ENCODE results near the gene NLRP7. TPM values are rescaled to one million over a fixed set of nuclear protein-coding genes. Genes with fewer than 3 reads are reported as not detected.
"Not testable (repeated sequence)": the region's sequence is repeated elsewhere in the genome, so short reads cannot be mapped to it uniquely, and the experiment has no call there.

Gene NLRP7
- polyA plus RNA-seq, 1 donor: not detected

- WGBS (ENCODE audit: insufficient coverage, low lambda C conversion rate): no CpG with 5 or more reads among the region's 11 CpGs
- H3K27me3 ChIP-seq (ENCODE audit: control insufficient read depth, insufficient read depth, low read length): no peaks in the 10 kb centered on the region
- no peaks in the 10 kb centered on the region for H3K4me1 ChIP-seq (ENCODE audit: control insufficient read depth, insufficient read depth, low read length)
- H3K4me3 ChIP-seq (ENCODE audit: low read length): no peak overlapping the region
- DNase-seq: no peak
- H3K36me3 ChIP-seq (ENCODE audit: control insufficient read depth, insufficient read depth, low read length): no peaks in the 10 kb centered on the region
- no peak overlapping the region for H3K27ac ChIP-seq (ENCODE audit: low read length)
- H3K9me3 ChIP-seq (ENCODE audit: control insufficient read depth, low read depth, low read length): no peaks in the 10 kb centered on the region
These were observed 8.0 kb upstream of the NLRP7 start for GRCh38 chr19:54955376-54955775.

DNA sequence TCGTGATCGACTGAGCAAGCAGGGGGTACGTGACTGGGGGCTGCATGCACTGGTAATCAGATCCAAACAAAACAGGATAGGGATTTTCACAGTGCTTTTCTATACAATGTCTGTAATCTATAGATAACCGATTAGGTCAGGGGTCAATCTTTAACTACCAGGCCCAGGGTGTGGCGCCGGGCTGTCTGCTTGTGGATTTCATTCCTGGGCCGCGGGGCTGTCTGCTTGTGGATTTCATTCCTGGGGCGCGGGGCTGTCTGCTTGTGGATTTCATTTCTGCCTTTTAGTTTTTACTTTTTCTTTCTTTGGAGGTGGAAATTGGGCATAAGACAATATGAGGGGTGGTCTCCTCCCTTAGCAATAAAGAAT lies 6.0 kb upstream of the NLRP7 start:
- H3K9me3 ChIP-seq (ENCODE audit: control insufficient read depth, low read depth, low read length); DNase-seq; H3K27ac ChIP-seq (ENCODE audit: low read length); H3K27me3 ChIP-seq (ENCODE audit: control insufficient read depth, insufficient read depth, low read length); H3K4me1 ChIP-seq (ENCODE audit: control insufficient read depth, insufficient read depth, low read length); H3K36me3 ChIP-seq (ENCODE audit: control insufficient read depth, insufficient read depth, low read length); H3K4me3 ChIP-seq (ENCODE audit: low read length): not testable (repeated sequence)
- no CpG with 5 or more reads among the region's 10 CpGs for WGBS (ENCODE audit: insufficient coverage, low lambda C conversion rate)

- no peak for DNase-seq
- Histone ChIP-seq H3K9me3 (ENCODE audit: control insufficient read depth, low read depth, low read length) (no peaks in the 10 kb centered on the region), H3K4me3 (ENCODE audit: low read length) (no peak overlapping the region), H3K4me1 (ENCODE audit: control insufficient read depth, insufficient read depth, low read length) (no peaks in the 10 kb centered on the region), H3K27ac (ENCODE audit: low read length) (no peak overlapping the region), H3K36me3 (ENCODE audit: control insufficient read depth, insufficient read depth, low read length) (no peaks in the 10 kb centered on the region), H3K27me3 (ENCODE audit: control insufficient read depth, insufficient read depth, low read length) (no peaks in the 10 kb centered on the region)
- no CpG with 5 or more reads among the region's 23 CpGs for WGBS (ENCODE audit: insufficient coverage, low lambda C conversion rate)
These were observed 5.4 kb upstream of the NLRP7 start for GRCh38 chr19:54952591-54953344.

DNA sequence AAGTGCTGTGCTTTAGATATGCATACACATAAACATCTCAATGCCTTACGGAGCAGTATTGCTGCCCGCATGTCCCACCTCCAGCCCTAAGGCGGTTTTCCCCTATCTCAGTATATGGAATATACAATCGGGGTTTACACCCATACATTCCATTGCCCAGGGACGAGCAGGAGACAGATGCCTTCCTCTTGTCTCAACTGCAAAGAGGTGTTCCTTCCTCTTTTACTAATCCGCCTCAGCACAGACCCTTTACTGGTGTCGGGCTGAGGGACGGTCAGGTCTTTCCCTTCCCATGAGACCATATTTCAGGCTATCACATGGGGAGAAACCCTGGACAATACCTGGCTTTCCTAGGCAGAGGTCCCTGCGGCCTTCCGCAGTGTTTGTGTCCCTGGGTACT lies 3.2 kb upstream of the NLRP7 start:
- DNase-seq; H3K27me3 ChIP-seq (ENCODE audit: control insufficient read depth, insufficient read depth, low read length); H3K4me3 ChIP-seq (ENCODE audit: low read length); H3K4me1 ChIP-seq (ENCODE audit: control insufficient read depth, insufficient read depth, low read length); H3K36me3 ChIP-seq (ENCODE audit: control insufficient read depth, insufficient read depth, low read length); H3K27ac ChIP-seq (ENCODE audit: low read length); H3K9me3 ChIP-seq (ENCODE audit: control insufficient read depth, low read depth, low read length): not testable (repeated sequence)
- no CpG with 5 or more reads among the region's 10 CpGs for WGBS (ENCODE audit: insufficient coverage, low lambda C conversion rate)

- no peaks in the 10 kb centered on the region for H3K36me3 ChIP-seq (ENCODE audit: control insufficient read depth, insufficient read depth, low read length)
- H3K4me3 ChIP-seq (ENCODE audit: low read length): no peak overlapping the region
- H3K27me3 ChIP-seq (ENCODE audit: control insufficient read depth, insufficient read depth, low read length): no peaks in the 10 kb centered on the region
- H3K4me1 ChIP-seq (ENCODE audit: control insufficient read depth, insufficient read depth, low read length): no peaks in the 10 kb centered on the region
- no peaks in the 10 kb centered on the region for H3K9me3 ChIP-seq (ENCODE audit: control insufficient read depth, low read depth, low read length)
- H3K27ac ChIP-seq (ENCODE audit: low read length): no peak overlapping the region
- WGBS (ENCODE audit: insufficient coverage, low lambda C conversion rate): no CpG with 5 or more reads among the region's 2 CpGs
- DNase-seq: no peak
These were observed 2.1 kb upstream of the NLRP7 start for GRCh38 chr19:54949412-54949811.

DNA sequence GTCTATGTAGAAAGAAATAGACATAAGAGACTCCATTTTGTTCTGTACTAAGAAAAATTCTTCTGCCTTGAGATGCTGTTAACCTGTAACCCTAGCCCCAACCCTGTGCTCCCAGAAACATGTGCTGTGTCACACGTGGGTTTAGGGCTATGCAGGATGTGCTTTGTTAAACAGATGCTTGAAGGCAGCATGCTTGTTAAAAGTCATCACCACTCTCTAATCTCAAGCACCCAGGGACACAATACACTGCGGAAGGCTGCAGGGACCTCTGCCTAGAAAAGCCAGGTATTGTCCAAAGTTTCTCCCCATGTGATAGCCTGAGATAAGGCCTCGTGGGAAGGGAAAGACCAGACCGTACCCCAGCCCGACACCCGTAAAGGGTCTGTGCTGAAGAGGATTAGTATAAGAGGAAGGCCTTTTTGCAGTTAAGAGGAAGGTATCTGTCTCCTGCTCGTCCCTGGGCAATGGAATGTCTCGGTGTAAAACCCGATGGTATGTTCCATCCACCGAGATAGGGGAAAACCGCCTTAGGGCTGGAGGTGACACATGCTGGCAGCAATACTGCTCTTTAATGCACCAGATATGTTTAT lies 3.5 kb downstream of the NLRP7 start:
- WGBS (ENCODE audit: insufficient coverage, low lambda C conversion rate): no CpG with 5 or more reads among the region's 11 CpGs
- not testable (repeated sequence) for H3K4me3 ChIP-seq (ENCODE audit: low read length); H3K36me3 ChIP-seq (ENCODE audit: control insufficient read depth, insufficient read depth, low read length); H3K4me1 ChIP-seq (ENCODE audit: control insufficient read depth, insufficient read depth, low read length); DNase-seq; H3K27ac ChIP-seq (ENCODE audit: low read length); H3K27me3 ChIP-seq (ENCODE audit: control insufficient read depth, insufficient read depth, low read length); H3K9me3 ChIP-seq (ENCODE audit: control insufficient read depth, low read depth, low read length)

DNA sequence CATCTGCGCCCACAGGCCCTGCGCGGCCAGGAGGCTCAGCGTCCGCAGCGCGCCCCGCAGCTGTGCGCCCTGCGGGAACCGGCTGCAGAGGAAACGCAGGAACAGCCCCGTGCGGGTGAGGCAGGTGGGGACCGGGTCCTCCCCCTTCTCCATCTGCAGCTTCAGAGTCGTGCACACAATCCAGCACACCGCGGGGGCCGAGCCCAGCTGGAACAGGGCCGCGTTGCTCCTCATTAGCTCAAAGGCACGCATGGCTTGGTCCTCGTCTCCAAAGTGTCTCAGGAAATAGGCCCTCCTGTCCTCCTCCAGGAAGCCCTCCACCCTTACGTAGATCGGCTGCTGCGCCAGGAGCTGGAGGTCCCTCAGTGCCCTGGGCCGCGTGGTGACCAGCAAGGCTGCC lies 7.8 kb downstream of the NLRP7 start:
- WGBS (ENCODE audit: insufficient coverage, low lambda C conversion rate): no CpG with 5 or more reads among the region's 28 CpGs
- not testable (repeated sequence) for H3K4me1 ChIP-seq (ENCODE audit: control insufficient read depth, insufficient read depth, low read length); DNase-seq; H3K9me3 ChIP-seq (ENCODE audit: control insufficient read depth, low read depth, low read length); H3K27ac ChIP-seq (ENCODE audit: low read length); H3K27me3 ChIP-seq (ENCODE audit: control insufficient read depth, insufficient read depth, low read length); H3K36me3 ChIP-seq (ENCODE audit: control insufficient read depth, insufficient read depth, low read length); H3K4me3 ChIP-seq (ENCODE audit: low read length)

- Histone ChIP-seq H3K4me3 (ENCODE audit: low read length) (no peak overlapping the region), H3K4me1 (ENCODE audit: control insufficient read depth, insufficient read depth, low read length) (no peaks in the 10 kb centered on the region), H3K36me3 (ENCODE audit: control insufficient read depth, insufficient read depth, low read length) (no peaks in the 10 kb centered on the region), H3K27ac (ENCODE audit: low read length) (no peak overlapping the region), H3K27me3 (ENCODE audit: control insufficient read depth, insufficient read depth, low read length) (no peaks in the 10 kb centered on the region), H3K9me3 (ENCODE audit: control insufficient read depth, low read depth, low read length) (no peaks in the 10 kb centered on the region)
- WGBS (ENCODE audit: insufficient coverage, low lambda C conversion rate): no CpG with 5 or more reads among the region's 11 CpGs
- DNase-seq: no peak
These were observed 8.4 kb downstream of the NLRP7 start for GRCh38 chr19:54938906-54939305.

- no peaks in the 10 kb centered on the region for H3K9me3 ChIP-seq (ENCODE audit: control insufficient read depth, low read depth, low read length)
- H3K36me3 ChIP-seq (ENCODE audit: control insufficient read depth, insufficient read depth, low read length): no peaks in the 10 kb centered on the region
- no peak overlapping the region for H3K4me3 ChIP-seq (ENCODE audit: low read length)
- WGBS (ENCODE audit: insufficient coverage, low lambda C conversion rate): no CpG with 5 or more reads among the region's 9 CpGs
- no peaks in the 10 kb centered on the region for H3K4me1 ChIP-seq (ENCODE audit: control insufficient read depth, insufficient read depth, low read length)
- no peak for DNase-seq
- no peak overlapping the region for H3K27ac ChIP-seq (ENCODE audit: low read length)
- H3K27me3 ChIP-seq (ENCODE audit: control insufficient read depth, insufficient read depth, low read length): no peaks in the 10 kb centered on the region
These were observed 9.4 kb downstream of the NLRP7 start for GRCh38 chr19:54937926-54938325.

GRCh38 chr19:54928299-54928698 lies 19.0 kb downstream of the NLRP7 start:
- no CpG with 5 or more reads among the region's 2 CpGs for WGBS (ENCODE audit: insufficient coverage, low lambda C conversion rate)
- no peak for DNase-seq
- H3K9me3 ChIP-seq (ENCODE audit: control insufficient read depth, low read depth, low read length): no peaks in the 10 kb centered on the region
- H3K4me3 ChIP-seq (ENCODE audit: low read length): no peak overlapping the region
- no peaks in the 10 kb centered on the region for H3K36me3 ChIP-seq (ENCODE audit: control insufficient read depth, insufficient read depth, low read length)
- no peaks in the 10 kb centered on the region for H3K27me3 ChIP-seq (ENCODE audit: control insufficient read depth, insufficient read depth, low read length)
- H3K4me1 ChIP-seq (ENCODE audit: control insufficient read depth, insufficient read depth, low read length): no peaks in the 10 kb centered on the region
- no peak overlapping the region for H3K27ac ChIP-seq (ENCODE audit: low read length)

DNA sequence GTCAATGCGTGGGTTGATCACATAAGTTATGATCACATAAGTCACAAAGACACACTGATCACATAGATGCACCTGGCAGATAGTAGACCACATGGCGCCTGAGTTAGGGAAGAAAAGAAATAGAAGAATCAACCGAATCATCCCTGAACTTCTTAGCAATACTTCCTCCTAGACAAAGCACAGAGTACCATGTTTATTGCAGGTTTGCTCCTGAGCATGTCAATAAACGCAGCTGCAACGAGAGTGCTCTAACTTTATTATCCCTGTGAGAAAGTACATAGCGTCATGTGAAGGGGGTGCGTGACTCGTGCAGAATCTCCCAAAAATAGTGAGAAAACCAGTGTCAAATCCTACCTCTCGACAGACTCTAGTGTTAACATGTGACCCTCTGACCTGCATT lies 24.1 kb downstream of the NLRP7 start:
- Histone ChIP-seq H3K27me3 (ENCODE audit: control insufficient read depth, insufficient read depth, low read length) (no peaks in the 10 kb centered on the region), H3K4me1 (ENCODE audit: control insufficient read depth, insufficient read depth, low read length) (no peaks in the 10 kb centered on the region), H3K9me3 (ENCODE audit: control insufficient read depth, low read depth, low read length) (no peaks in the 10 kb centered on the region), H3K27ac (ENCODE audit: low read length) (no peak overlapping the region), H3K4me3 (ENCODE audit: low read length) (no peak overlapping the region), H3K36me3 (ENCODE audit: control insufficient read depth, insufficient read depth, low read length) (no peaks in the 10 kb centered on the region)
- no CpG with 5 or more reads among the region's 9 CpGs for WGBS (ENCODE audit: insufficient coverage, low lambda C conversion rate)
- no peak for DNase-seq
